NT2/D1 (cell line): ENCODE measurements around the gene GHDC.

Experiments used
- YY1 ChIP-seq: IDR thresholded peaks from 2 replicates; pipeline ENCODE4 v1.6.1; 2011; ENCODE audit not compliant: insufficient read length, insufficient read depth
- ZNF274 ChIP-seq: IDR thresholded peaks from 2 replicates; pipeline ENCODE4 v1.6.1; 2011; ENCODE audit warnings: mild to moderate bottlenecking, low read depth, low read length

GRCh38 chr17:42155614-42156045 lies 38.7 kb downstream of the GHDC start:
- TF ChIP-seq YY1 (no peak), ZNF274 (no peak)
